GM23338 (cell line): ENCODE data around the gene USH2A. TPM values are rescaled to one million over a fixed set of nuclear protein-coding genes. Genes with fewer than 3 reads are reported as not detected.
A peak's percentile ranks its signal among the peaks of the same experiment; 100 is the strongest.

Experiments
- ATAC-seq: fragments of 200-7000 bp; cut with Tn5 transposase; 3 replicates; pipeline ENCODE4 v1.9.1; 2020
- DNase-seq: peaks from one replicate; pipeline ENCODE4 v3.0.0-alpha.2; 2015; ENCODE audit warnings: low spot score
- H2AFZ ChIP-seq: fragments of 200-600 bp; sonication (generic); 2 replicates; pipeline ENCODE4 v1.8.0; 2016; ENCODE audit warnings: antibody characterized with exemption, mild to moderate bottlenecking, moderate library complexity
- H3F3A ChIP-seq: fragments of 200-600 bp; sonication (generic); replicated peaks from 2 replicates; pipeline ENCODE4 v1.8.0; 2017; ENCODE audit warnings: antibody characterized with exemption, mixed run types, low read depth
- H3K27ac ChIP-seq: fragments of 200-600 bp; sonication (generic); 2 replicates; pipeline ENCODE4 v1.6.1; 2016; ENCODE audit warnings: low read depth
- H3K27me3 ChIP-seq: fragments of 200-600 bp; sonication (generic); 2 replicates; pipeline ENCODE4 v1.8.0; 2016; ENCODE audit warnings: mild to moderate bottlenecking, mixed run types, moderate library complexity; ENCODE audit not compliant: insufficient read depth
- H3K36me3 ChIP-seq: fragments of 200-600 bp; sonication (generic); 2 replicates; pipeline ENCODE4 v1.8.0; 2016; ENCODE audit warnings: mild to moderate bottlenecking; ENCODE audit not compliant: insufficient read depth
- H3K4me1 ChIP-seq: fragments of 200-600 bp; sonication (generic); 2 replicates; pipeline ENCODE4 v1.8.0; 2016; ENCODE audit warnings: mild to moderate bottlenecking, moderate library complexity; ENCODE audit not compliant: insufficient read depth
- H3K4me2 ChIP-seq: fragments of 200-600 bp; sonication (generic); 2 replicates; pipeline ENCODE4 v1.7.1; 2017; ENCODE audit warnings: mixed run types
- H3K4me3 ChIP-seq: fragments of 200-600 bp; sonication (generic); 2 replicates; pipeline ENCODE4 v1.6.1; 2016; ENCODE audit warnings: mixed run types
- H3K79me2 ChIP-seq: fragments of 200-600 bp; sonication (generic); replicated peaks from 2 replicates; pipeline ENCODE4 v1.8.0; 2017; ENCODE audit warnings: mild to moderate bottlenecking; ENCODE audit not compliant: insufficient read depth
- H3K9me2 ChIP-seq: fragments of 200-600 bp; sonication (generic); 2 replicates; pipeline ENCODE4 v1.8.0; 2017; ENCODE audit not compliant: insufficient read depth
- H4K20me1 ChIP-seq: fragments of 200-600 bp; sonication (generic); replicated peaks from 2 replicates; pipeline ENCODE4 v1.8.0; 2017; ENCODE audit warnings: mild to moderate bottlenecking; ENCODE audit not compliant: insufficient read depth
- H3K27ac Mint-ChIP-seq: 2 replicates; pipeline ENCODE4 v1.8.0; 2020; ENCODE audit warnings: inconsistent platforms, mild to moderate bottlenecking, moderate library complexity, mixed read lengths
- H3K27me3 Mint-ChIP-seq: 3 replicates; pipeline ENCODE4 v1.8.0; 2022; ENCODE audit warnings: low read depth, mild to moderate bottlenecking, moderate library complexity, mixed read lengths, inconsistent platforms; ENCODE audit not compliant: insufficient read depth, poor library complexity
- H3K36me3 Mint-ChIP-seq: 3 replicates; pipeline ENCODE4 v1.8.0; 2021; ENCODE audit warnings: low read depth, mild to moderate bottlenecking, inconsistent platforms, moderate library complexity, mixed read lengths
- H3K4me1 Mint-ChIP-seq: 3 replicates; pipeline ENCODE4 v1.8.0; 2020; ENCODE audit warnings: mild to moderate bottlenecking, inconsistent platforms, mixed read lengths
- H3K4me3 Mint-ChIP-seq: 3 replicates; pipeline ENCODE4 v1.8.0; 2021; ENCODE audit warnings: moderate library complexity, mild to moderate bottlenecking, inconsistent platforms, mixed read lengths
- H3K9me3 Mint-ChIP-seq: 3 replicates; pipeline ENCODE4 v1.8.0; 2020; ENCODE audit warnings: moderate library complexity, mild to moderate bottlenecking, inconsistent platforms, mixed read lengths
- CREB1 ChIP-seq: fragments of 250-450 bp; sonication (Bioruptor Pico); IDR thresholded peaks from 2 replicates; pipeline ENCODE4 v1.5.0; 2020; ENCODE audit warnings: low read depth, mild to moderate bottlenecking, moderate library complexity
- ETS1 ChIP-seq: IDR thresholded peaks from 2 replicates; pipeline ENCODE4 v1.6.1; 2016; ENCODE audit warnings: antibody characterized with exemption
- NANOG ChIP-seq: IDR thresholded peaks from 2 replicates; pipeline ENCODE4 v1.6.1; 2016; ENCODE audit warnings: antibody characterized with exemption, borderline replicate concordance
- POLR2AphosphoS5 ChIP-seq: IDR thresholded peaks from 2 replicates; pipeline ENCODE4 v1.6.1; 2016; ENCODE audit warnings: antibody characterized with exemption, low read depth
- REST ChIP-seq: IDR thresholded peaks from one replicate; pipeline ENCODE4 v1.6.1; 2018; ENCODE audit warnings: antibody characterized with exemption; ENCODE audit not compliant: unreplicated experiment
- STAT1 ChIP-seq: IDR thresholded peaks from one replicate; pipeline ENCODE4 v1.6.1; 2016; ENCODE audit warnings: antibody characterized with exemption; ENCODE audit not compliant: unreplicated experiment
- ZNF331 ChIP-seq: fragments of 250-450 bp; sonication (Bioruptor Pico); IDR thresholded peaks from 2 replicates; pipeline ENCODE4 v1.5.0; 2020; ENCODE audit warnings: low read depth, mild to moderate bottlenecking, moderate library complexity
- ZNF462 ChIP-seq: fragments of 250-450 bp; sonication (Bioruptor Pico); IDR thresholded peaks from 2 replicates; pipeline ENCODE4 v1.5.0; 2020; ENCODE audit warnings: mild to moderate bottlenecking, moderate library complexity
- polyA plus RNA-seq: library from polyadenylated mRNA; unstranded; fragments of >200 nt; fragmentation: Nextera tagmentation; extraction: Ambion mirVana; gene quantifications from 2 replicates; pipeline ENCODE4 v1.2.1, GENCODE V29; 2016
- total RNA-seq: library from RNA; depleted of rRNA; stranded (reverse); fragments of >200 nt; shearing (Covaris generic); gene quantifications from 2 replicates; pipeline ENCODE4 v1.2.3, GENCODE V29; 2014

Gene USH2A
- total and polyA plus RNA-seq, 2 experiments from 2014 or later = 0.03 TPM

- peaks cover 5% of the 10 kb centered on the region; the same call in 1 of the 3 replicates for H3K36me3 Mint-ChIP-seq
- DNase-seq = peak; percentile 5
- peaks cover 5% of the 10 kb centered on the region for H3K27me3 Mint-ChIP-seq
- peak overlapping the region; percentile 56 for H3K27ac Mint-ChIP-seq
- H3K4me3 ChIP-seq = peak overlapping the region; percentile 4
- H3K27me3 ChIP-seq = no peaks in the 10 kb centered on the region
- H3K79me2 ChIP-seq = no peaks in the 10 kb centered on the region
- TF ChIP-seq REST (no peak), ZNF331 (CRISPR knock-in tag) (no peak), ETS1 (no peak), NANOG (peak; percentile 68; the same call in 1 of the 2 replicates), POLR2AphosphoS5 (no peak)
- H3K4me1 ChIP-seq = peaks cover 45% of the 10 kb centered on the region
- no peak for ATAC-seq
- H3K4me2 ChIP-seq = peak overlapping the region; percentile 25
- no peak overlapping the region for H3K4me3 Mint-ChIP-seq
- no peaks in the 10 kb centered on the region for H3K36me3 ChIP-seq
- H2AFZ ChIP-seq = no peak overlapping the region
- H3K9me3 Mint-ChIP-seq = no peaks in the 10 kb centered on the region
- no peaks in the 10 kb centered on the region for H4K20me1 ChIP-seq
- H3K27ac ChIP-seq = peak overlapping the region; percentile 88
- peaks cover 34% of the 10 kb centered on the region for H3K4me1 Mint-ChIP-seq
- no peaks in the 10 kb centered on the region for H3F3A ChIP-seq
- peaks cover 12% of the 10 kb centered on the region; the same call in 1 of the 2 replicates for H3K9me2 ChIP-seq
Observed at GRCh38 chr1:215767761-215768160, 655.5 kb downstream of the USH2A start.

- Mint-ChIP-seq H3K4me1 (peaks cover 30% of the 10 kb centered on the region), H3K4me3 (no peak overlapping the region), H3K36me3 (peaks cover 5% of the 10 kb centered on the region; the same call in 1 of the 3 replicates), H3K27ac (peak overlapping the region; percentile 49; the same call in 1 of the 2 replicates), H3K27me3 (peaks cover 5% of the 10 kb centered on the region), H3K9me3 (no peaks in the 10 kb centered on the region)
- peak overlapping the region; percentile 25; the same call in 1 of the 2 replicates for H3K4me2 ChIP-seq
- DNase-seq = no peak
- no peaks in the 10 kb centered on the region for H3K27me3 ChIP-seq
- ATAC-seq = no peak
- H3F3A ChIP-seq = no peaks in the 10 kb centered on the region
- H2AFZ ChIP-seq = no peak overlapping the region
- no peak for TF ChIP-seq CREB1
- TF ChIP-seq ZNF462 (CRISPR knock-in tag) = no peak
- TF ChIP-seq STAT1 = no peak
- no peak for TF ChIP-seq POLR2AphosphoS5
- H3K79me2 ChIP-seq = no peaks in the 10 kb centered on the region
- peaks cover 12% of the 10 kb centered on the region; the same call in 1 of the 2 replicates for H3K9me2 ChIP-seq
- H4K20me1 ChIP-seq = no peaks in the 10 kb centered on the region
- H3K27ac ChIP-seq = no peak overlapping the region
- no peak overlapping the region for H3K4me3 ChIP-seq
- H3K36me3 ChIP-seq = no peaks in the 10 kb centered on the region
- H3K4me1 ChIP-seq = peaks cover 34% of the 10 kb centered on the region
Observed at GRCh38 chr1:215766521-215766920, 656.7 kb downstream of the USH2A start.
